BLaER1 treated with 17β-estradiol and CSF1 and Interleukin-3, amounts not matched to agents 10 nM and 100 nM (cell line): ENCODE data around the gene USP9X.

Source experiments
- H3K27ac ChIP-seq, 11 experiments: shearing (Covaris generic); formaldehyde crosslinking; 2 replicates each; pipeline ENCODE4 v1.8.1; 2022
- H3K27me3 ChIP-seq, 11 experiments: shearing (Covaris generic); formaldehyde crosslinking; 2 replicates each; pipeline ENCODE4 v1.8.1; 2022
- H3K36me3 ChIP-seq, 11 experiments: shearing (Covaris generic); formaldehyde crosslinking; 2 replicates each; pipeline ENCODE4 v1.8.1; 2022
- H3K4me1 ChIP-seq, 10 experiments: shearing (Covaris generic); formaldehyde crosslinking; 2 replicates each; pipeline ENCODE4 v1.8.1; 2022
- H3K4me2 ChIP-seq, 11 experiments: shearing (Covaris generic); formaldehyde crosslinking; 2 replicates each; pipeline ENCODE4 v1.8.1; 2022
- H3K4me3 ChIP-seq, 10 experiments: shearing (Covaris generic); formaldehyde crosslinking; 2 replicates each; pipeline ENCODE4 v1.8.1; 2022
- H3K9ac ChIP-seq, 11 experiments: shearing (Covaris generic); formaldehyde crosslinking; 2 replicates each; pipeline ENCODE4 v1.8.1; 2022
- H3K9me3 ChIP-seq, 11 experiments: shearing (Covaris generic); formaldehyde crosslinking; replicated peaks in 1 of 11; 2 replicates each; pipeline ENCODE4 v1.8.1; 2022
- H4K20me1 ChIP-seq, 11 experiments: shearing (Covaris generic); formaldehyde crosslinking; 2 replicates each; pipeline ENCODE4 v1.8.1; 2022
- Cebpa-rat ChIP-seq, 11 experiments: shearing (Covaris generic); IDR thresholded peaks; 2 replicates each; pipeline ENCODE4 v1.8.1; 2022

Gene USP9X, protein sequence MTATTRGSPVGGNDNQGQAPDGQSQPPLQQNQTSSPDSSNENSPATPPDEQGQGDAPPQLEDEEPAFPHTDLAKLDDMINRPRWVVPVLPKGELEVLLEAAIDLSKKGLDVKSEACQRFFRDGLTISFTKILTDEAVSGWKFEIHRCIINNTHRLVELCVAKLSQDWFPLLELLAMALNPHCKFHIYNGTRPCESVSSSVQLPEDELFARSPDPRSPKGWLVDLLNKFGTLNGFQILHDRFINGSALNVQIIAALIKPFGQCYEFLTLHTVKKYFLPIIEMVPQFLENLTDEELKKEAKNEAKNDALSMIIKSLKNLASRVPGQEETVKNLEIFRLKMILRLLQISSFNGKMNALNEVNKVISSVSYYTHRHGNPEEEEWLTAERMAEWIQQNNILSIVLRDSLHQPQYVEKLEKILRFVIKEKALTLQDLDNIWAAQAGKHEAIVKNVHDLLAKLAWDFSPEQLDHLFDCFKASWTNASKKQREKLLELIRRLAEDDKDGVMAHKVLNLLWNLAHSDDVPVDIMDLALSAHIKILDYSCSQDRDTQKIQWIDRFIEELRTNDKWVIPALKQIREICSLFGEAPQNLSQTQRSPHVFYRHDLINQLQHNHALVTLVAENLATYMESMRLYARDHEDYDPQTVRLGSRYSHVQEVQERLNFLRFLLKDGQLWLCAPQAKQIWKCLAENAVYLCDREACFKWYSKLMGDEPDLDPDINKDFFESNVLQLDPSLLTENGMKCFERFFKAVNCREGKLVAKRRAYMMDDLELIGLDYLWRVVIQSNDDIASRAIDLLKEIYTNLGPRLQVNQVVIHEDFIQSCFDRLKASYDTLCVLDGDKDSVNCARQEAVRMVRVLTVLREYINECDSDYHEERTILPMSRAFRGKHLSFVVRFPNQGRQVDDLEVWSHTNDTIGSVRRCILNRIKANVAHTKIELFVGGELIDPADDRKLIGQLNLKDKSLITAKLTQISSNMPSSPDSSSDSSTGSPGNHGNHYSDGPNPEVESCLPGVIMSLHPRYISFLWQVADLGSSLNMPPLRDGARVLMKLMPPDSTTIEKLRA (N-terminal part only)

DNA sequence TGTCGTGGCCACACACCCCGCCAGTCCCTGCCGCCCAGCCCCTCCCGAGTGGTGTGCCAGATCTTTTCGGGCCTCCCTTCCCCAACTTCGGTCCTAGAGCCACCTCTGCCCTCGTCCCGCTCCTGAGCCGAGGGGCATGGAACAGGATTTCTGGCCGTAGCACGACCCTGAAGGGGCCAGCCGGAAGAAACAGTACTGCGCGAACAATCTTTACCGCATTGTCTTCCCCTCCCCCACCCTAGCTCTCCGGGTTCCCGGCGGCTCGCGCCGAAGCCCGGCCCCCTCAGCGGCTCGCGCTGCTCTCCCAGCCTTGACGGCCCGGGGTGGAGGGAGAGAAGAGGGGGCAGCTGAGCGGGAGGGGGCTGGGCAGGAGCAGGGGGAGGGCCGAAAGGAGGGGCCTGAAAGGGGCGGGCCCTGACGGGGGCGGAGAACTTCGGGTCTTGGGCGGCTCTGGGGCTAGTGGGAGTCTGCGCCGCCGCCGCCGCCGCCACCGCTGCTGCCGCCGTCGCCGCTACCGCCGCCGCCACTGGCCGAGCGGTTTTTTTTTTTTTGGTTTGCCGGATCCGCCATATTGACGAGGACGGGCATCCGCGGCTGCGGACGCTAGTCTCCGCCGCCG, at the start of gene USP9X:
Gene USP9X (plus strand): TSS at position 553 of the 619 bp plus-strand sequence. CDS start 38,184 bp downstream, outside the sequence.
- no peaks in the 10 kb centered on the region for H3K9me3 ChIP-seq
- H3K9ac ChIP-seq = peak within 1 kb of the TSS; percentile 97 to 100 (median 99)
- no peak for TF ChIP-seq Cebpa-rat (IDR thresholded peaks at IDR 0.05)
- peaks cover 0 to 20% (median 0%) of the 10 kb centered on the region in 11 experiments; a peak in 4 of 22 replicates for H3K36me3 ChIP-seq
- peak within 1 kb of the TSS; percentile 70 to 89 (median 85) for H3K4me2 ChIP-seq
- H4K20me1 ChIP-seq = peaks cover 38 to 56% (median 44%) of the 10 kb centered on the region in 11 experiments
- H3K27ac ChIP-seq = peak within 1 kb of the TSS; percentile 98 to 100 (median 100)
- peak within 1 kb of the TSS; percentile 74 to 95 (median 86) for H3K4me3 ChIP-seq
- H3K4me1 ChIP-seq = peaks cover 14 to 44% (median 33%) of the 10 kb centered on the region in 10 experiments; a peak in 19 of 20 replicates
- H3K27me3 ChIP-seq = peaks cover 68 to 92% (median 83%) of the 10 kb centered on the region in 11 experiments

DNA sequence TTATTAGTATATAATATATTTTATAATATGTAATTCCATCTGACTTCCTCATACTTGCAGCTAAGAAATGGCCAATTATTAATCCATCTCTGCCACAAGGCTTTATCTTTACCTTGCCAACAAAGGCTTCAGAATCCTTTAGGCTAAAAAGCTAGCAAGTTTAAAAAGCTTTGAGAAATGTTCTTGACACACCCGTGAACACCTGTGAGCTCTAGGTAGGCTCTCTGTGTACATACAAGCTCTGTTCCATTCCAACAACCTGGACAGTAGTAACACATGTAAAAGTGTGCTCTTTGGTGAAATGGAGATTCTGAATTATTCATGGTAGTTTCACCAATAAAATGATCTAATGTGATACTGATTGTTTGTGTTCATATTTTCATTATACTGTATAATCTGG, 49.7 kb upstream of the USP9X start:
- no peak for TF ChIP-seq Cebpa-rat (IDR thresholded peaks at IDR 0.05)
- H3K4me2 ChIP-seq = no peak overlapping the region
- H3K4me3 ChIP-seq = no peak overlapping the region
- H3K9ac ChIP-seq = no peak overlapping the region
- H4K20me1 ChIP-seq = no peaks in the 10 kb centered on the region; a peak in 1 of 22 replicates
- H3K9me3 ChIP-seq = peaks cover 3 to 24% (median 9%) of the 10 kb centered on the region in 11 experiments; a peak in 12 of 22 replicates
- no peaks in the 10 kb centered on the region for H3K4me1 ChIP-seq
- no peaks in the 10 kb centered on the region for H3K36me3 ChIP-seq
- no peak overlapping the region for H3K27ac ChIP-seq
- H3K27me3 ChIP-seq = peaks cover 26 to 84% (median 62%) of the 10 kb centered on the region in 11 experiments

DNA sequence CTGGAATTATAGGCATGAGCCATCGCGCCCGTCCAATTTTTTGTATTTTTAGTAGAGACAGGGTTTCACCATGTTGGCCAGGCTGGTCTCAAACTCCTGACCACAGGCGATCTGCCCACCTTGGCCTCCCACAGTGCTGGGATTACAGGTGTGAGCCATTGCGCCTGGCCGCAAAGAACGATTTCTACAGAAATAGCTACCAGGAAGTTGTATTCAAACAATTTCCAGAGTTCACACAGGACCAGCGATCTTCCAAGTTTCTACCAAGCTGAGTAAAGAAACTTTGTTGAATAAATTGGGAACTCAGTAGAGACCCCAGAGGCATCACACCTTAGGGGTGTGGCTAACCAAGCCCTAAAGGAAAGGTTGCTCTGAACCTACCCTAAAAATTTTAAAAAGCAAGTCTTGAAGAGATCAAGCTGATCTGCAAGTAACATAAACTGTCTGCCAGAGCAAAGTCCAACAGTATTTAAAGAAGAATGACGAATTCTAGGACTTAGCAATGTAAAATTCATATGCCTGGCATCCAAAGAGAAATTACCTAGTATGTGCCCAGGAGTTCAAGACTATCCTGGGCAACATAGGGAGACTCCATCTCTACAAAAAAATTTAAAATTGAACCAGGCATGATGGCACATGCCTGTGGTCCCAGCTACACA, 48.4 kb upstream of the USP9X start:
- no peaks in the 10 kb centered on the region for H4K20me1 ChIP-seq
- peaks cover 3 to 24% (median 9%) of the 10 kb centered on the region in 11 experiments; a peak in 12 of 22 replicates for H3K9me3 ChIP-seq
- no peak overlapping the region for H3K4me3 ChIP-seq
- H3K36me3 ChIP-seq = no peaks in the 10 kb centered on the region
- no peak overlapping the region for H3K27ac ChIP-seq
- no peaks in the 10 kb centered on the region for H3K4me1 ChIP-seq
- H3K4me2 ChIP-seq = no peak overlapping the region
- H3K27me3 ChIP-seq = peaks cover 25 to 83% (median 62%) of the 10 kb centered on the region in 11 experiments; a peak in 21 of 22 replicates
- no peak for TF ChIP-seq Cebpa-rat (IDR thresholded peaks at IDR 0.05)
- H3K9ac ChIP-seq = no peak overlapping the region

DNA sequence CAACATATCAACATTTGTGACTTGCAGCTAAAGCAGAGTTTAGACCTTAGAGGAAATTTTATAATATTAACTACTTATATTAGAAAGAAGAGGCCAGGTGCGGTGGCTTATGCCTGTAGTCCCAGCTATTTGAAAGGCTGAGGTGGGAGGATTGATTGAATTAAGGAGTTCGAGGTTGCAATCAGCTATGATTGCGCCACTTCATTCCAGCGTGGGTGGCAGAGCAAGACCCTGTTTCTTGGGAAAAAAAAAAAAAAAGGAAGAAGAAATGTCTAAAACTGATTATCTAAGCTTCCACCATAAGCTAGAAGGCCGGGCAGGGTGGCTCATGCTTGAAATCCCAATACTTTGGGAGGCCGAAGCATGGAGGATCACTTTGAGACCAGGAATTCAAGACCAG, 42.0 kb upstream of the USP9X start:
- TF ChIP-seq Cebpa-rat (IDR thresholded peaks at IDR 0.05) = no peak
- Histone ChIP-seq H3K9me3 (peaks cover 0 to 7% (median 0%) of the 10 kb centered on the region in 11 experiments; a peak in 2 of 22 replicates), H3K4me3 (no peak overlapping the region), H3K27ac (no peak overlapping the region), H4K20me1 (peaks cover 0 to 5% (median 0%) of the 10 kb centered on the region in 11 experiments; a peak in 1 of 22 replicates), H3K27me3 (peaks cover 66 to 100% (median 91%) of the 10 kb centered on the region in 11 experiments), H3K36me3 (no peaks in the 10 kb centered on the region), H3K9ac (no peak overlapping the region), H3K4me2 (peak overlapping the region in 3 of 11 experiments; percentile 21 to 58 (median 44); a peak in 4 of 22 replicates), H3K4me1 (peaks cover 0 to 12% (median 0%) of the 10 kb centered on the region in 10 experiments; a peak in 3 of 20 replicates)

DNA sequence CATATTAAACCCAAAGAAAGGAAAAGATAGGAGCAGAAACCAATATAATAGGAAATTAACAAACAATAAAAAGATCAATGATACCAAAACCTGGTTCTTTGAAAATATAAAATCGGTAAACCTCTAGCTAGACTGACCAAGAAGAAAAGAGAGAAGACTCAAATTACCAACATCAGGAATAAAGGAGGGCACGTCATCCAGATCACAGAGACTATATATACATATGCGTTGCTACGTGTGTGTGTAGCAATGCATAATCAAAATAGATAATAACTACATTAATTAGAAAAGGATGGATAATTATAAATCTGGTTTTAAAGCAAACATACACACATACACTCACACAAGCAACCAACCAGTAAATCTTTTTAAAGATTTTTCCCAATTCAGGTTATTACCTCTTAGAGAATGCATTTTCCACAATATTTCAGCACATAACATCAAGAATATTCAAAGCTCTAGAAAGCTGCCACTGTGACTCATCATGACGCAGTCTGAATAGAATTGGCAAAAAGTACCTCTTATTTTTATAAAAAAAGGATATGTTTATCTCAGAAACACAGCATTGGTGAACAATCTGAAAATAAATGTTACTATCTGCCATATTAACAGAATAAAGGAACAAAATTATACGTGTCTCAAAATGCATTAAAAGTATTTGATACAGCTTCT, 41.4 kb upstream of the USP9X start:
- Histone ChIP-seq H3K27me3 (peaks cover 66 to 100% (median 91%) of the 10 kb centered on the region in 11 experiments), H3K36me3 (no peaks in the 10 kb centered on the region), H3K9ac (no peak overlapping the region), H3K4me2 (peak overlapping the region in 2 of 11 experiments; percentile 44 to 58; a peak in 4 of 22 replicates), H3K4me3 (no peak overlapping the region), H3K27ac (no peak overlapping the region), H4K20me1 (peaks cover 0 to 5% (median 0%) of the 10 kb centered on the region in 11 experiments; a peak in 1 of 22 replicates), H3K9me3 (peaks cover 0 to 10% (median 1%) of the 10 kb centered on the region in 11 experiments; a peak in 3 of 22 replicates), H3K4me1 (peaks cover 0 to 12% (median 0%) of the 10 kb centered on the region in 10 experiments; a peak in 3 of 20 replicates)
- TF ChIP-seq Cebpa-rat (IDR thresholded peaks at IDR 0.05) = no peak

DNA sequence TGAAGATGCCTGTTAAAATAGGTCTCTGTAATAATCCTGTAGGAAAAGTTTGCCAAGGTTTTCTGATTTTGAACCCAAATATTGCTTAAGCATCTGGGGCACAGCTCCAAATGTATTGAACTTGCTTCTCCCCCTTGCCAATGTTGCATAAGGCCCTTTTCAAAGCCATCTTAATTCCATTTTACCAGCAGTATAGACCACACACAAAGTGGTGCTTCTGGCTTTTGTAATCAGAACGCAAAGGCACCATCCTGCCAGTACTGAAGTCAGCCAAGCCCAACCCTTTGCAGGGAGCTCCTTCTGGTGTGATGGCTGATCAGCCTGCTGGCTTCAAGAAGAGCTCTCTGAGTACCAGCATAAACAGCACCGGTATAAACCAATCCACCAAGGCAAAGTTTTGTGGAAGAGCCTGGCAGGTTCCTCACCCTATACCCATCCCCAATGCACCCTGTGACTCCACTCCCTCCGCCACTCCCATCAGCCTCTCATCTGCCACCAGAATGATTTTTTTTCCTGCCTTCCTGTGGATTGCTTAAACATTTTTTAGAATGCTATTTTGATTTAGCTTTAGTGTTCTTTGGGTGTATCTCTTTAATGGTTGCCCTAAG, 39.2 kb upstream of the USP9X start:
- Histone ChIP-seq H4K20me1 (peaks cover 0 to 5% (median 0%) of the 10 kb centered on the region in 11 experiments; a peak in 1 of 22 replicates), H3K36me3 (no peaks in the 10 kb centered on the region), H3K4me2 (no peak overlapping the region), H3K27ac (no peak overlapping the region), H3K9ac (no peak overlapping the region), H3K27me3 (peaks cover 60 to 97% (median 93%) of the 10 kb centered on the region in 11 experiments), H3K4me3 (no peak overlapping the region), H3K9me3 (peaks cover 0 to 12% (median 0%) of the 10 kb centered on the region in 11 experiments; a peak in 4 of 22 replicates), H3K4me1 (peaks cover 0 to 12% (median 0%) of the 10 kb centered on the region in 10 experiments; a peak in 3 of 20 replicates)
- no peak for TF ChIP-seq Cebpa-rat (IDR thresholded peaks at IDR 0.05)
